Neuronal stem cell (in vitro differentiated cells): ENCODE measurements around the gene CYP19A1.
A peak's percentile ranks its signal among the peaks of the same experiment; 100 is the strongest.

Experiments
- DNase-seq: peaks from one replicate; pipeline ENCODE4 v3.0.0-alpha.2; 2013; ENCODE audit warnings: low spot score
- H2AFZ ChIP-seq: one replicate; pipeline ENCODE4 v1.6.1; 2013; ENCODE audit warnings: mild to moderate bottlenecking, low read length, inconsistent platforms
- H2AK5ac ChIP-seq: 2 replicates; pipeline ENCODE4 v1.6.1; 2013; ENCODE audit warnings: low read depth, mild to moderate bottlenecking, inconsistent platforms, low read length, moderate library complexity, mixed read lengths
- H2BK120ac ChIP-seq: 2 replicates; pipeline ENCODE4 v1.6.1; 2013; ENCODE audit warnings: low read depth, mild to moderate bottlenecking, inconsistent platforms, low read length, moderate library complexity, mixed read lengths
- H2BK12ac ChIP-seq: one replicate; pipeline ENCODE4 v1.6.1; 2013; ENCODE audit warnings: low read length, inconsistent platforms
- H2BK15ac ChIP-seq: 2 replicates; pipeline ENCODE4 v1.6.1; 2013; ENCODE audit warnings: mild to moderate bottlenecking, low read length, inconsistent platforms, mixed read lengths
- H2BK5ac ChIP-seq: one replicate; pipeline ENCODE4 v1.6.1; 2013; ENCODE audit warnings: inconsistent platforms, mild to moderate bottlenecking, low read length, moderate library complexity
- H3K14ac ChIP-seq: one replicate; pipeline ENCODE4 v1.6.1; 2013; ENCODE audit warnings: low read length, inconsistent platforms
- H3K18ac ChIP-seq: 2 replicates; pipeline ENCODE4 v1.6.1; 2013; ENCODE audit warnings: low read length, inconsistent platforms
- H3K23ac ChIP-seq: 2 replicates; pipeline ENCODE4 v1.6.1; 2013; ENCODE audit warnings: low read depth, mild to moderate bottlenecking, mixed read lengths, low read length, inconsistent platforms; ENCODE audit not compliant: poor library complexity
- H3K27ac ChIP-seq: replicated peaks from 3 replicates; pipeline ENCODE4 v1.5.1; 2013; ENCODE audit warnings: low read length, inconsistent platforms
- H3K27me3 ChIP-seq, 3 experiments: 2 replicates each; pipeline ENCODE4 v1.6.1; 2013; ENCODE audit warnings: low read length in 3 of 3, mild to moderate bottlenecking in 2 of 3, inconsistent platforms in 1 of 3, low read depth in 1 of 3, mixed read lengths in 1 of 3, moderate library complexity in 1 of 3; ENCODE audit not compliant: control insufficient read depth in 3 of 3, insufficient read depth in 3 of 3
- H3K36me3 ChIP-seq, 2 donors: replicated peaks in 1 of 2; 2 replicates each; pipeline ENCODE4 v1.6.1; 2013; ENCODE audit warnings: low read length in 2 of 2; ENCODE audit not compliant: control insufficient read depth in 2 of 2, insufficient read depth in 2 of 2
- H3K4ac ChIP-seq: 2 replicates; pipeline ENCODE4 v1.6.1; 2013; ENCODE audit warnings: inconsistent platforms, mild to moderate bottlenecking, low read length, moderate library complexity
- H3K4me1 ChIP-seq, 2 donors: 1 replicate in 1 of 2; 2 replicates in 1 of 2; pipeline ENCODE4 v1.6.1; 2013; ENCODE audit warnings: low read length in 2 of 2, low read depth in 1 of 2; ENCODE audit not compliant: control insufficient read depth in 2 of 2, insufficient read depth in 1 of 2
- H3K4me2 ChIP-seq: one replicate; pipeline ENCODE4 v1.6.1; 2013; ENCODE audit warnings: mild to moderate bottlenecking, low read length, inconsistent platforms; ENCODE audit not compliant: insufficient read depth, poor library complexity, severe bottlenecking
- H3K4me3 ChIP-seq, 2 donors: 2 replicates each; pipeline ENCODE4 v1.5.1; 2013; ENCODE audit warnings: low read length in 2 of 2, mild to moderate bottlenecking in 2 of 2, inconsistent platforms in 1 of 2, moderate library complexity in 1 of 2
- H3K79me1 ChIP-seq: one replicate; pipeline ENCODE4 v1.6.1; 2013; ENCODE audit warnings: low read depth, mild to moderate bottlenecking, inconsistent platforms, low read length, moderate library complexity
- H3K9ac ChIP-seq: one replicate; pipeline ENCODE4 v1.6.1; 2013; ENCODE audit warnings: mild to moderate bottlenecking, low read depth, low read length, inconsistent platforms; ENCODE audit not compliant: poor library complexity
- H3K9me3 ChIP-seq, 2 donors: replicated peaks in 1 of 2; 2 replicates each; pipeline versions ENCODE3 to v1.6.1; 2013; ENCODE audit warnings: low read length in 2 of 2, mild to moderate bottlenecking in 2 of 2, inconsistent platforms in 1 of 2, low read depth in 1 of 2, mixed read lengths in 1 of 2, moderate library complexity in 1 of 2; ENCODE audit not compliant: control insufficient read depth in 2 of 2, insufficient read depth in 1 of 2
- H4K8ac ChIP-seq: one replicate; pipeline ENCODE4 v1.6.1; 2013; ENCODE audit warnings: low read depth, mild to moderate bottlenecking, inconsistent platforms, low read length, moderate library complexity
- H4K91ac ChIP-seq: one replicate; pipeline ENCODE4 v1.6.1; 2013; ENCODE audit warnings: low read length, low read depth, mild to moderate bottlenecking, inconsistent platforms; ENCODE audit not compliant: poor library complexity
- WGBS, 2 donors: extraction: QIAGEN DNeasy Blood & Tissue Kit; methylation state at CpG; one replicate each; pipeline ENCODE4 v1.1.7; 2013; ENCODE audit warnings: missing lambda C conversion rate in 2 of 2, mixed read lengths in 1 of 2; ENCODE audit not compliant: insufficient read length in 2 of 2, insufficient replicate concordance in 1 of 2; ENCODE audit errors: extremely low coverage in 2 of 2; 5-methylcytosine and 5-hydroxymethylcytosine counted together

CYP19A1 gene

GRCh38 chr15:51253366-51253765, 85.0 kb downstream of the CYP19A1 start:
- no peaks in the 10 kb centered on the region for H3K9me3 ChIP-seq
- no peak overlapping the region for H4K8ac ChIP-seq
- no CpG with 5 or more reads among the region's 2 CpGs for WGBS, 2 donors
- no peak overlapping the region for H3K14ac ChIP-seq
- no peak overlapping the region for H2BK120ac ChIP-seq
- no peak overlapping the region for H2BK5ac ChIP-seq
- H3K36me3 ChIP-seq: no peaks in the 10 kb centered on the region
- H2AK5ac ChIP-seq: no peak overlapping the region
- no peak overlapping the region for H4K91ac ChIP-seq
- no peaks in the 10 kb centered on the region for H3K27me3 ChIP-seq
- H3K4me1 ChIP-seq: peaks cover 0 to 2% of the 10 kb centered on the region in 2 donors
- H2BK12ac ChIP-seq: no peak overlapping the region
- no peak overlapping the region for H3K27ac ChIP-seq
- no peak overlapping the region for H3K9ac ChIP-seq
- no peak overlapping the region for H3K23ac ChIP-seq
- no peak overlapping the region for H2BK15ac ChIP-seq
- no peak overlapping the region for H3K4ac ChIP-seq
- H3K79me1 ChIP-seq: no peaks in the 10 kb centered on the region
- no peak overlapping the region for H3K4me2 ChIP-seq
- H2AFZ ChIP-seq: no peak overlapping the region
- DNase-seq: no peak
- no peak overlapping the region for H3K18ac ChIP-seq
- H3K4me3 ChIP-seq: no peak overlapping the region

DNA sequence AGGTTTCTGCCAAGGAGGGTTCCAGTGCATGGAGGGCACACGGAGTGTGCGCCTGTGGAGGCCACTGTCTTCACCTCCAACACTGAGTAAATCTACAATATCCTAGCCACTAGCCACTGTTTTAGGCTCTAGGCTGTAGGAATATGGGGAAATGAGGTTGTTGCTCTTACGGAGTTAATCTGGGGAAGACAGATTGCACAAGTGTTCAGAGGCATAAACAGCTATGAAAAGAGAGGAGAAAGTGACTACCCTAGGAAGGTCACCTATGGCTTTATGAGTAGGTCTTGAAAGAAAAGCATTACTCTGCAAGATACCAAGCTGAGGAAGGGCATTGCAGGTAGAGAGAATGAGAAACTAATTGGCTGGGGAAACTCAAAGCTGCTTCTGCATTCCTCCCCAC, 85.7 kb downstream of the CYP19A1 start:
- peaks cover 0 to 2% of the 10 kb centered on the region in 2 donors for H3K4me1 ChIP-seq
- no peak overlapping the region for H2BK12ac ChIP-seq
- no peak overlapping the region for H2BK5ac ChIP-seq
- H2BK120ac ChIP-seq: no peak overlapping the region
- no peak for DNase-seq
- no peaks in the 10 kb centered on the region for H3K27me3 ChIP-seq
- no peak overlapping the region for H2AFZ ChIP-seq
- no peak overlapping the region for H3K14ac ChIP-seq
- H3K36me3 ChIP-seq: no peaks in the 10 kb centered on the region
- H3K4ac ChIP-seq: no peak overlapping the region
- H3K79me1 ChIP-seq: no peaks in the 10 kb centered on the region
- H3K23ac ChIP-seq: no peak overlapping the region
- H3K9me3 ChIP-seq: no peaks in the 10 kb centered on the region
- no peak overlapping the region for H3K4me3 ChIP-seq
- no peak overlapping the region for H4K91ac ChIP-seq
- no peak overlapping the region for H3K4me2 ChIP-seq
- H3K9ac ChIP-seq: no peak overlapping the region
- no peak overlapping the region for H2BK15ac ChIP-seq
- no peak overlapping the region for H2AK5ac ChIP-seq
- no peak overlapping the region for H3K27ac ChIP-seq
- no peak overlapping the region for H3K18ac ChIP-seq
- no CpG with 5 or more reads among the region's 3 CpGs for WGBS, 2 donors
- no peak overlapping the region for H4K8ac ChIP-seq

GRCh38 chr15:51251556-51251955, 86.8 kb downstream of the CYP19A1 start:
- peaks cover 0 to 2% of the 10 kb centered on the region in 2 donors for H3K4me1 ChIP-seq
- H3K79me1 ChIP-seq: no peaks in the 10 kb centered on the region
- H2BK5ac ChIP-seq: no peak overlapping the region
- WGBS, 2 donors: no CpG with 5 or more reads among the region's 1 CpG
- H2BK12ac ChIP-seq: no peak overlapping the region
- H2BK120ac ChIP-seq: no peak overlapping the region
- no peak overlapping the region for H2AFZ ChIP-seq
- H3K4me2 ChIP-seq: no peak overlapping the region
- H3K18ac ChIP-seq: no peak overlapping the region
- no peaks in the 10 kb centered on the region for H3K27me3 ChIP-seq
- DNase-seq: no peak
- H4K8ac ChIP-seq: no peak overlapping the region
- no peak overlapping the region for H3K9ac ChIP-seq
- H3K4ac ChIP-seq: no peak overlapping the region
- H4K91ac ChIP-seq: no peak overlapping the region
- H3K27ac ChIP-seq: no peak overlapping the region
- no peak overlapping the region for H3K14ac ChIP-seq
- no peak overlapping the region for H2BK15ac ChIP-seq
- H2AK5ac ChIP-seq: peak overlapping the region; percentile 59
- no peak overlapping the region for H3K23ac ChIP-seq
- H3K9me3 ChIP-seq: no peaks in the 10 kb centered on the region
- no peak overlapping the region for H3K4me3 ChIP-seq
- H3K36me3 ChIP-seq: no peaks in the 10 kb centered on the region

- Histone ChIP-seq H2AK5ac (no peak overlapping the region), H2BK120ac (no peak overlapping the region), H3K9me3 (no peaks in the 10 kb centered on the region), H3K18ac (no peak overlapping the region), H3K27me3 (no peaks in the 10 kb centered on the region), H4K91ac (no peak overlapping the region), H3K79me1 (no peaks in the 10 kb centered on the region), H2BK12ac (no peak overlapping the region), H2BK5ac (no peak overlapping the region), H2BK15ac (no peak overlapping the region), H2AFZ (no peak overlapping the region), H3K4me2 (no peak overlapping the region), H3K4me3 (no peak overlapping the region), H3K4me1 (peaks cover 0 to 4% of the 10 kb centered on the region in 2 donors), H3K4ac (no peak overlapping the region), H3K14ac (no peak overlapping the region), H3K36me3 (no peaks in the 10 kb centered on the region), H3K27ac (no peak overlapping the region), H3K23ac (no peak overlapping the region), H3K9ac (no peak overlapping the region), H4K8ac (no peak overlapping the region)
- no CpG with 5 or more reads among the region's 4 CpGs for WGBS, 2 donors
- no peak for DNase-seq
These were observed 88.0 kb downstream of the CYP19A1 start for GRCh38 chr15:51250217-51251011.
